GM23338 (cell line): Measurements from ENCODE around the gene CD109.

Experiments used
- CTCF ChIP-seq, 2 experiments: fragments of 200-600 bp in 1 of 2; sonication (generic) in 1 of 2; conservative IDR thresholded peaks; 2 replicates each; pipeline versions ENCODE4 v1.5.1 to v1.6.1; 2016 to 2017; ENCODE audit warnings: antibody characterized with exemption in 2 of 2, low read depth in 2 of 2, mild to moderate bottlenecking in 2 of 2, moderate library complexity in 1 of 2
- POLR2AphosphoS5 ChIP-seq: IDR thresholded peaks from 2 replicates; pipeline ENCODE4 v1.6.1; 2016; ENCODE audit warnings: antibody characterized with exemption, low read depth
- REST ChIP-seq: IDR thresholded peaks from one replicate; pipeline ENCODE4 v1.6.1; 2018; ENCODE audit warnings: antibody characterized with exemption; ENCODE audit not compliant: unreplicated experiment

- TF ChIP-seq CTCF (conservative IDR thresholded peaks at IDR 0.05; ENCODE audit: low read depth in 2 of 2) (no peak), REST (no peak), POLR2AphosphoS5 (no peak)
These were observed 47.1 kb downstream of the CD109 start for GRCh38 chr6:73743081-73743480.
